SIG-M5 treated with dmso at 0.1 percent for 504 hours (cell line): ENCODE results near the gene FBL.

ENCODE experiments used
- DNase-seq: peaks from one replicate; lab custom pipeline; 2025; ENCODE audit not compliant: unreplicated experiment; lab: John Stamatoyannopoulos, UW

The FBL gene

GRCh38 chr19:39843919-39844793 is 2.0 kb downstream of the FBL start:
- DNase-seq, result peak; percentile 69

GRCh38 chr19:39842693-39843435 is 3.3 kb downstream of the FBL start:
- no peak for DNase-seq

- no peak for DNase-seq
Measured at GRCh38 chr19:39841041-39841440, 5.1 kb downstream of the FBL start.

- no peak for DNase-seq
Measured at GRCh38 chr19:39840492-39840891, 5.7 kb downstream of the FBL start.

- DNase-seq, result no peak
Measured at GRCh38 chr19:39839678-39840327, 6.4 kb downstream of the FBL start.

GRCh38 chr19:39838569-39838968 is 7.6 kb downstream of the FBL start:
- DNase-seq, result no peak

GRCh38 chr19:39837978-39838377 is 8.2 kb downstream of the FBL start:
- no peak for DNase-seq

GRCh38 chr19:39834287-39834841 is 11.8 kb downstream of the FBL start:
- DNase-seq, result no peak

GRCh38 chr19:39833464-39834286 is 12.5 kb downstream of the FBL start, which contains the start of gene DYRK1B:
TSS of gene DYRK1B (minus strand) at chr19:39834162. CDS start at chr19:39831867, 2,295 bp downstream.
- DNase-seq, result peak; percentile 68

GRCh38 chr19:39833160-39833463 is 13.1 kb downstream of the FBL start:
- no peak for DNase-seq

- DNase-seq, result no peak
Measured at GRCh38 chr19:39832341-39833083, 13.7 kb downstream of the FBL start.

- no peak for DNase-seq
Measured at GRCh38 chr19:39831679-39832078, 14.5 kb downstream of the FBL start.

- no peak for DNase-seq
Measured at GRCh38 chr19:39830847-39831246, 15.3 kb downstream of the FBL start.

GRCh38 chr19:39830406-39830805 is 15.8 kb downstream of the FBL start:
- DNase-seq, result no peak

GRCh38 chr19:39829702-39830275 is 16.4 kb downstream of the FBL start:
- no peak for DNase-seq

- DNase-seq, result peak; percentile 53
Measured at GRCh38 chr19:39828654-39829032, 17.5 kb downstream of the FBL start.

GRCh38 chr19:39828015-39828653 is 18.0 kb downstream of the FBL start:
- no peak for DNase-seq

- no peak for DNase-seq
Measured at GRCh38 chr19:39827216-39827615, 19.0 kb downstream of the FBL start.

GRCh38 chr19:39826311-39826945 is 19.8 kb downstream of the FBL start:
- no peak for DNase-seq
